Endothelial cell of umbilical vein (primary cell): ENCODE measurements around the gene PAX2. TPM values are rescaled to one million over a fixed set of nuclear protein-coding genes. Genes with fewer than 3 reads are reported as not detected.

Source experiments
- BruUV-seq: library from RNA; stranded (reverse); fragments of 400-500 nt; replicated peaks from 2 replicates; lab custom pipeline; 2021; lab: Mats Ljungman, UMichigan
- CTCF ChIA-PET: fragments of 300-600, 350-600 bp; sonication (Branson Sonifier 250); formaldehyde crosslinking; loops from one replicate; lab custom pipeline; 2021; ENCODE audit warnings: antibody characterized with exemption, inconsistent platforms; lab: Charles Lee
- POLR2A ChIA-PET: fragments of 300-600, 350-600 bp; sonication (Branson Sonifier 250); formaldehyde crosslinking; loops from one replicate; lab custom pipeline; 2021; ENCODE audit warnings: antibody characterized with exemption, inconsistent platforms; lab: Charles Lee
- DNase-seq: peaks from one replicate; pipeline ENCODE4 v3.0.0-alpha.2; 2011; ENCODE audit warnings: low read depth, low spot score
- FAIRE-seq: peaks from 2 replicates; lab custom pipeline; 2011; peaks lifted over from hg19 to GRCh38; lab: Jason Lieb, UNC
- H2AFZ ChIP-seq: 2 replicates; pipeline ENCODE4 v1.6.0; 2012; ENCODE audit warnings: low read depth, low read length, control low read depth, inconsistent platforms
- H3K27ac ChIP-seq: 2 replicates; pipeline ENCODE4 v1.5.1; 2011; ENCODE audit warnings: low read depth, mild to moderate bottlenecking, control low read depth, low read length, moderate library complexity; ENCODE audit not compliant: insufficient read depth
- H3K27me3 ChIP-seq, 2 experiments: 2 replicates each; pipeline versions ENCODE4 v1.6.0 to v1.6.1; 2011; ENCODE audit warnings: low read length in 2 of 2, mixed read lengths in 1 of 2; ENCODE audit not compliant: control insufficient read depth in 2 of 2, insufficient read depth in 2 of 2
- H3K36me3 ChIP-seq, 2 experiments: 2 replicates in 1 of 2; 3 replicates in 1 of 2; pipeline ENCODE4 v1.5.1; 2011; ENCODE audit warnings: low read length in 2 of 2, mild to moderate bottlenecking in 1 of 2, moderate library complexity in 1 of 2; ENCODE audit not compliant: control insufficient read depth in 2 of 2, insufficient read depth in 2 of 2; ENCODE audit errors: extremely low read depth in 1 of 2
- H3K4me1 ChIP-seq: 3 replicates; pipeline ENCODE4 v1.5.1; 2011; ENCODE audit warnings: mild to moderate bottlenecking, low read length; ENCODE audit not compliant: control insufficient read depth, insufficient read depth; ENCODE audit errors: extremely low read depth
- H3K4me2 ChIP-seq: 2 replicates; pipeline ENCODE4 v1.6.1; 2011; ENCODE audit warnings: low read length, control low read depth, mixed read lengths; ENCODE audit not compliant: insufficient read depth
- H3K4me3 ChIP-seq, 3 experiments: fragments of 200-600 bp in 1 of 3; sonication (generic), shearing (Covaris generic) in 1 of 3; replicated peaks in 1 of 3; 2 replicates each; pipeline ENCODE4 v1.5.1; 2011 to 2016; ENCODE audit warnings: control low read depth in 3 of 3, low read length in 3 of 3, mild to moderate bottlenecking in 2 of 3, inconsistent platforms in 1 of 3, low read depth in 1 of 3, moderate library complexity in 1 of 3; ENCODE audit not compliant: insufficient read depth in 1 of 3
- H3K79me2 ChIP-seq: 2 replicates; pipeline ENCODE4 v1.6.0; 2012; ENCODE audit warnings: low read length, inconsistent platforms; ENCODE audit not compliant: control insufficient read depth, insufficient read depth
- H3K9ac ChIP-seq: replicated peaks from 2 replicates; pipeline ENCODE3; 2011; ENCODE audit warnings: low read length, control low read depth; ENCODE audit not compliant: insufficient read depth; ENCODE audit errors: extremely low read depth
- H3K9me1 ChIP-seq: replicated peaks from 3 replicates; pipeline ENCODE4 v1.6.0; 2011; ENCODE audit warnings: mild to moderate bottlenecking, low read length; ENCODE audit not compliant: control insufficient read depth, insufficient read depth; ENCODE audit errors: extremely low read depth
- H3K9me3 ChIP-seq: replicated peaks from 2 replicates; pipeline ENCODE4 v1.5.1; 2012; ENCODE audit warnings: low read length, inconsistent platforms; ENCODE audit not compliant: control insufficient read depth, insufficient read depth
- H4K20me1 ChIP-seq: replicated peaks from 2 replicates; pipeline ENCODE3; 2011; ENCODE audit warnings: mild to moderate bottlenecking, low read length; ENCODE audit not compliant: control insufficient read depth, insufficient read depth; ENCODE audit errors: extremely low read depth
- GATA2 ChIP-seq: IDR thresholded peaks from 2 replicates; pipeline ENCODE4 v1.7.0; 2011; ENCODE audit warnings: low read depth, mild to moderate bottlenecking, moderate library complexity, mixed read lengths, low read length; ENCODE audit not compliant: insufficient read length, insufficient read depth
- JUN ChIP-seq: IDR thresholded peaks from 2 replicates; pipeline ENCODE4 v1.6.1; 2011; ENCODE audit warnings: borderline replicate concordance, low read depth; ENCODE audit not compliant: insufficient read length, insufficient read depth
- POLR2AphosphoS5 ChIP-seq: IDR thresholded peaks from 2 replicates; pipeline ENCODE4 v1.6.1; 2012; ENCODE audit warnings: low read depth, mild to moderate bottlenecking, control low read depth, low read length, moderate library complexity; ENCODE audit not compliant: insufficient read depth
- dilution Hi-C: fragments of 300-500 bp; cut with MboI; formaldehyde crosslinking; loops from one replicate; pipeline ENCODE4 v1.15.0; 2019; ENCODE audit warnings: low sequenced_read_pairs; ENCODE audit not compliant: extremely low pct_ligation_motif_present
- intact Hi-C: fragments of 100-400 bp; cut with micrococcal nuclease; formaldehyde crosslinking; loops from one replicate; pipeline ENCODE4 v1.10.0; 2022
- polyA plus RNA-seq, 4 experiments: library from polyadenylated mRNA; depleted of rRNA in 3 of 4; stranded (reverse) in 3 of 4; unstranded in 1 of 4; fragments of >200 nt; gene quantifications; 2 replicates each; pipeline versions ENCODE4 v1.2.1 to v1.2.3, GENCODE V29; 2011 to 2012; ENCODE audit warnings: missing spikeins in 1 of 4
- total RNA-seq: library from RNA; stranded (reverse); gene quantifications from 2 replicates; pipeline ENCODE4 v1.2.3, GENCODE V29; 2021
- TF ChIP-seq, protein P1 (sequence below), 2 donors: IDR thresholded peaks; 1 replicate in 1 of 2; 2 replicates in 1 of 2; pipeline ENCODE4 v1.5.1; 2011; ENCODE audit warnings: low read length in 2 of 2, mild to moderate bottlenecking in 2 of 2, moderate library complexity in 2 of 2, control low read depth in 1 of 2, inconsistent platforms in 1 of 2, low read depth in 1 of 2; ENCODE audit not compliant: insufficient read depth in 1 of 2; ENCODE audit errors: extremely low read depth in 1 of 2

The PAX2 gene
- total and polyA plus RNA-seq, 2 donors (not counting 3 experiments of a cell fraction or from before 2014, with no cell fraction given): not detected

DNA sequence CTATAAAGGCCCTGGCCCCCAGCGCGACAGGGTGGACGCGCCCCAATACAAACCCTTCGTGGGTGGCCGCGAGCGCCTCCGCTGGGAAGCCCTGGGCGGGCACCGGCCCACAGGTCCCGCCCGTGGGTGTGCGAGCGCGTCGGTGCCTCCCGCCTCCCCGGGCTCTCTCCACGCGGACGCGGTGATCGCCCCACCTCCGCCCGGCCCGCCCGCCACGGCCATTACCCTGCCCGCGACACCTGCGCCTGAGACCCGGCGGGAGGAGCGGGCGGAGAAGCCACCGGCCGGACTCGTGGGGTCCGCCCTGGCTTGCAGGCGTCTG lies 81.2 kb downstream of the PAX2 start:
- TF ChIP-seq, protein P1, sequence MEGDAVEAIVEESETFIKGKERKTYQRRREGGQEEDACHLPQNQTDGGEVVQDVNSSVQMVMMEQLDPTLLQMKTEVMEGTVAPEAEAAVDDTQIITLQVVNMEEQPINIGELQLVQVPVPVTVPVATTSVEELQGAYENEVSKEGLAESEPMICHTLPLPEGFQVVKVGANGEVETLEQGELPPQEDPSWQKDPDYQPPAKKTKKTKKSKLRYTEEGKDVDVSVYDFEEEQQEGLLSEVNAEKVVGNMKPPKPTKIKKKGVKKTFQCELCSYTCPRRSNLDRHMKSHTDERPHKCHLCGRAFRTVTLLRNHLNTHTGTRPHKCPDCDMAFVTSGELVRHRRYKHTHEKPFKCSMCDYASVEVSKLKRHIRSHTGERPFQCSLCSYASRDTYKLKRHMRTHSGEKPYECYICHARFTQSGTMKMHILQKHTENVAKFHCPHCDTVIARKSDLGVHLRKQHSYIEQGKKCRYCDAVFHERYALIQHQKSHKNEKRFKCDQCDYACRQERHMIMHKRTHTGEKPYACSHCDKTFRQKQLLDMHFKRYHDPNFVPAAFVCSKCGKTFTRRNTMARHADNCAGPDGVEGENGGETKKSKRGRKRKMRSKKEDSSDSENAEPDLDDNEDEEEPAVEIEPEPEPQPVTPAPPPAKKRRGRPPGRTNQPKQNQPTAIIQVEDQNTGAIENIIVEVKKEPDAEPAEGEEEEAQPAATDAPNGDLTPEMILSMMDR (IDR thresholded peaks at IDR 0.05; ENCODE audit: extremely low read depth in 1 of 2, insufficient read depth in 1 of 2, low read depth in 1 of 2, low read length in 2 of 2): no peak
- TF ChIP-seq JUN (no peak), GATA2 (no peak), POLR2AphosphoS5 (no peak)
- dilution Hi-C loops: no loop called here
- Histone ChIP-seq H3K4me1 (peaks cover 4% of the 10 kb centered on the region), H3K79me2 (no peaks in the 10 kb centered on the region), H3K4me3 (no peak overlapping the region), H4K20me1 (no peaks in the 10 kb centered on the region), H3K9ac (no peak overlapping the region), H3K27ac (no peak overlapping the region), H3K27me3 (peaks cover 73 to 89% of the 10 kb centered on the region in 2 experiments), H3K9me1 (no peaks in the 10 kb centered on the region), H3K9me3 (no peaks in the 10 kb centered on the region), H3K36me3 (no peaks in the 10 kb centered on the region), H2AFZ (no peak overlapping the region), H3K4me2 (no peak overlapping the region)
- no peak for DNase-seq
- POLR2A ChIA-PET: no interaction called here
- intact Hi-C loops: loop anchor here (5.0 kb wide), 1 partner anchor 46 kb away; no protein-coding TSS in a partner anchor
- no TSS peak for BruUV-seq
- CTCF ChIA-PET: interaction anchor here (1.3 kb wide), 1 partner anchor 8 kb away, joined by 3 read pairs; no protein-coding TSS in a partner anchor
- no peak for FAIRE-seq
